ENCODE results near the gene HBG1.

HBG1 gene

GRCh38 chr11:5246772-5247471, 2.7 kb downstream of the HBG1 start:
- DNase-seq (ENCODE audit: low read depth): no peak

- DNase-seq (ENCODE audit: low read depth): no peak
These were observed 4.5 kb downstream of the HBG1 start for GRCh38 chr11:5245155-5245554.

- DNase-seq (ENCODE audit: low read depth): no peak
These were observed 5.9 kb downstream of the HBG1 start for GRCh38 chr11:5243816-5244180.

- no peak for DNase-seq (ENCODE audit: low read depth)
These were observed 6.5 kb downstream of the HBG1 start for GRCh38 chr11:5242933-5243815.

DNA sequence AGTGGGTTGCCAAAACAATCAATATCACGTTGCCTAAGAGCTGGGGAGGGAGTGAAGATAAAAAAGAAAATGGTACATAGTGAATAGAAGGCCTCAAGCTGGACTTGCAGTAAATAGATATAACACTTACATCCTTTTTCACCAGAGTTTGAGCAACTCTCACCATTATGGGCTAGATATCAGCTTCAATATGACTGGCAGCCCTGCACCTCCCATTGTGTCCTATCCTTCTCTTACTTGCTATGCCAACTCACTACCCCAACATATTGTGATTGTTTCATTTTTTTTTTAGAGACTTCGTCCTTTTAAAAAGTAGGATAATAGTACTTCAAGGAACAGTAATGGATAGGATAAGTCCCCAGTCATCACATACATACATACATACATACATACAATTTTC, 7.4 kb downstream of the HBG1 start:
- no peak for DNase-seq (ENCODE audit: low read depth)

DNA sequence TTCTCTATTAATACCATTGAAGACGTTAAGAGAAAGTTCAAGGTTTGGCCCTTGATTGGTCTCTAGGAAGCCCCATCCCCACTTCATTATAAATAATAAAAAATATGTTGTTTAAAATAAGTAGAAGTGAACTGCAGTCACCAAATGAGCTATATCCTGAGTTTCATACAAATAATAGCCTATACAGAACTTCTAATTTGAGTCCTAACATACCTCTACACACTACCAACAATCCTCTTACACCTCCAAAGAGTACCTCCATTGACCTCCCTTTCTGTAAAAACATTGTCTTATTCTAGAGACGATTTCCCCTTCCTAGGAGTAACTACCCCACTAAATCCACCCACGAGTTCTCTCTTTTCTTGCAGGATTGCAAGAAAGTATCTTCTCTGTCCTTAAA, 8.2 kb downstream of the HBG1 start:
- DNase-seq (ENCODE audit: low read depth): no peak

DNA sequence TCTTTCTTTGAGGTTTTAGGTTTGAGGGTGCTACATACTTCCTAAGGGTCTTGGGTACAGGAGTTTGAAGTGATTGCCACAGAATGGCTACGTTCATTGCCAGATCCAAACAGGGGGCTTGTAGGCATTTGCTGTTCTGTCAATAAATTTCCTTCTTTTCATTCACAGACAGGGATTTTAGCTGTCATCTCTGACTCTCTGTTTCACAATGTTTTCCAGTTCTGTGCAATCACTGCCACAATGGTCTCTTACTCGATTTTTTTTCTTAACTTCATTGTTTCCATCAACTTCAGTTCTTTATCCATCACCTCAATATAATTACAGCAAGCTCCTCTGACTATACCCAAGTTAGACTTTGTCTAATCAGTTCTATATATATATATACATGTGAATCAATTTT, 9.2 kb downstream of the HBG1 start:
- DNase-seq (ENCODE audit: low read depth): no peak

DNA sequence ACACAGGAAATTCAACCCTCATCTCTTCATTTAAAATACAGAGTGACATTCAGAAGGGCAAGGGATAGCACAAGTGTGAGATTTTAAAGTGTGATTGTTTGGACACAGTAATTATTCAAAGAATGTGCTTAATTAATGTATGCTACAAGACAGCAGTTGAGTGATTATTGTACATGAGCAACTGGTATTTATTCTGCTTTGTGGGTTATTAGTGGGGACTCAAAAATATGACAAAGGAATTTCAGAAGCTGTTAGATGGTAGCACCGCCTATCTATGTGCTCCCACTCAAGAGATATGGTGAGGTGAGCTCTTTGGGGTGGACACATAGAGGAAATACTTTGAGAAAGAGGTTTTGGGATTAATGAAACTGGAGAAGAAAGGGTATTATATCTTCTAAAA, 9.6 kb downstream of the HBG1 start:
- DNase-seq (ENCODE audit: low read depth): no peak

- DNase-seq (ENCODE audit: low read depth): no peak
These were observed 10.6 kb downstream of the HBG1 start for GRCh38 chr11:5239046-5239445.

DNA sequence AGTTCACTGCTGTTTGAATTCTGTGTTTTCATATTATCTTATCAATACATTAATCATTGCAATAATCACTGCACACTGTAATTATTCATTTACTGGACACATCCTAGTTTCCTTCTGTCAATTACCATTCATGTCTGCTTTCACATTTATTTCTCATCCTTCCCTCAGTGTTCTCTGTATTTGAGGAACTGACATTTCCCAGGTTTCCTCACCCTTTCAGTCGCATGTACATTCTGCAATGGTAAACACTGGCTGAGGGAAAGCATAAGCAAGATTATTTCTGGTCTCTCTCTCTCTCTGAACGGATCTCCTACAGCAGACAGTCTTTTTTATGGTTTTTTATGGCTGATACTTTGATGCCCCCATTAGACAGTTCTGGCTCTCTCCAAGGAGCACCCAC, 11.2 kb downstream of the HBG1 start:
- no peak for DNase-seq (ENCODE audit: low read depth)

DNA sequence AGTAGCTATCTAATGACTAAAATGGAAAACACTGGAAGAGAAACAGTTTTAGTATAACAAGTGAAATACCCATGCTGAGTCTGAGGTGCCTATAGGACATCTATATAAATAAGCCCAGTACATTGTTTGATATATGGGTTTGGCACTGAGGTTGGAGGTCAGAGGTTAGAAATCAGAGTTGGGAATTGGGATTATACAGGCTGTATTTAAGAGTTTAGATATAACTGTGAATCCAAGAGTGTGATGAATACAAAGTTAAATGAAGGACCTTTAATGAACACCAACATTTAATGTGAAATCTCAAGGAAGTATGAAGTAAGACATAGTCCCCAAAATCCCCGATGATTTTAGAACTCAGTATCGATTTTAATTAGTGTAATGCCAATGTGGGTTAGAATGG, 12.2 kb downstream of the HBG1 start:
- no peak for DNase-seq (ENCODE audit: low read depth)

- no peak for DNase-seq (ENCODE audit: low read depth)
These were observed 14.1 kb downstream of the HBG1 start for GRCh38 chr11:5235364-5236095.

DNA sequence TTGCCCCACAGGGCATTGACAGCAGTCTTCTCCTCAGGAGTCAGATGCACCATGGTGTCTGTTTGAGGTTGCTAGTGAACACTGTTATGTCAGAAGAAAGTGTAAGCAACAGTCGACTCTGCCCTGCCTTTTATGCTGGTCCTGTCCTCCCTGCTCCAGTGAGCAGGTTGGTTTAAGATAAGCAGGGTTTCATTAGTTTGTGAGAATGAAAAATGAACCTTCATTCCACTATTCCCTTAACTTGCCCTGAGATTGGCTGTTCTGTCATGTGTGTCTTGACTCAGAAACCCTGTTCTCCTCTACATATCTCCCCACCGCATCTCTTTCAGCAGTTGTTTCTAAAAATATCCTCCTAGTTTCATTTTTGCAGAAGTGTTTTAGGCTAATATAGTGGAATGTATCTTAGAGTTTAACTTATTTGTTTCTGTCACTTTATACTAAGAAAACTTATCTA, 15.2 kb downstream of the HBG1 start, which contains the start of gene HBD:
TSS of gene HBD (minus strand) at position 103 of the 454 bp plus-strand sequence. CDS start at position 53, 50 bp downstream.
- no peak for DNase-seq (ENCODE audit: low read depth)

DNA sequence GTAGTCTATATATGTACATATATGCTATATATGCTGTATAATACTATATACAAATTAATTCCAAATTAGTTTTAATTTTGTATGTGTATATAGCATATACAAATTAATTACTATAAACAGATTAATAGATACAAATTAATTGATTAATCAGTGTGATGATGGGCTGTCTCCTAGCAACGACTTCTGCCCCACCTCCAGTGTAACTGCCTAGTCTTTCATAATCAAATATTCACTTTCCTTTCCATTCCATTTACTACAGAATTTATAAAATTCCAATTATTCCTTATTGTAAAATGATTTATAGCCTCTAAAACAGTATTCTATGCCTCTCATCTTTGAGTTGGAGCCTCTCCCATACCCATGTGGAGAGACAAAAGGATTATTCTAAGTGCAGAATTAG, 16.4 kb downstream of the HBG1 start:
- no peak for DNase-seq (ENCODE audit: low read depth)

GRCh38 chr11:5232821-5233220, 16.8 kb downstream of the HBG1 start:
- DNase-seq (ENCODE audit: low read depth): no peak

GRCh38 chr11:5232176-5232575, 17.5 kb downstream of the HBG1 start:
- DNase-seq (ENCODE audit: low read depth): no peak

DNA sequence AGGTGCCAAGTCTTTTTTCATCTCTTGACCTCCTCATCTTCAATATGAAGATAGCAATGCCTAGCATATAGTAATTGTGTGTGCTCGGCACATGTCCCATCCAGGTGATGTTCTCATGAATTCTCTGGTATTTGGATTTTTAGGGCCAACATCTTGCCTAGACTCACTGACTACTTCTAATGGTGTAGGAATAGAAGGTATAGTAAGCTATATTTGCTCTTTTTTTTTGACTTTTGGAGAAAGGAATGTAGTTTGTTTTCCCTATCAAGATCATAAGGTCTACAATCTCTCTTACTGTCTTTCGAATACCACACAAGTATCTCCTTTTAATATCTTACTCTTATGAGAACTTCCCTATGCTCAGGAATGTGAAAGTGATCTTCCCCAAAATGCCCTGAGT, 18.5 kb downstream of the HBG1 start:
- DNase-seq (ENCODE audit: low read depth): no peak

- no peak for DNase-seq (ENCODE audit: low read depth)
These were observed 19.4 kb downstream of the HBG1 start for GRCh38 chr11:5230266-5230665.

DNA sequence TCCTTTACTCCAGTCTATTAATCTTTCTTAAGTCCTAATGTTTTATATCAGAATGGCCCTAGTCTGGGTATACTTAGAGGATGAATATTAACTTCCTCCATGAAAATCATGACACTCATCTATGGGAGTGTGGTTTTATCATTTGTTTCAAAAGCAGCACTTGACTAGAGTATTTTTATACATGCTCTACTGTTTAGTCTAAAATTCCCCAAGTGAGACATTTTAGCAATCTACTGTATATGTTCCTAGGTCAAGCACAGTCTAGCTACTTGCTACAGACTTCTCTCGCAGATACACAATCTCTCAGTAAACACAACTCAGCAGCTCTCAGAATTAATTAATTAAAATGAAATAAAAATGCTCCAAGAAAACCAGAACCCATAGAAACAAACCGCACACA, 19.9 kb downstream of the HBG1 start:
- DNase-seq (ENCODE audit: low read depth): no peak

- DNase-seq (ENCODE audit: low read depth): no peak
These were observed 20.3 kb downstream of the HBG1 start for GRCh38 chr11:5229356-5229755.

DNA sequence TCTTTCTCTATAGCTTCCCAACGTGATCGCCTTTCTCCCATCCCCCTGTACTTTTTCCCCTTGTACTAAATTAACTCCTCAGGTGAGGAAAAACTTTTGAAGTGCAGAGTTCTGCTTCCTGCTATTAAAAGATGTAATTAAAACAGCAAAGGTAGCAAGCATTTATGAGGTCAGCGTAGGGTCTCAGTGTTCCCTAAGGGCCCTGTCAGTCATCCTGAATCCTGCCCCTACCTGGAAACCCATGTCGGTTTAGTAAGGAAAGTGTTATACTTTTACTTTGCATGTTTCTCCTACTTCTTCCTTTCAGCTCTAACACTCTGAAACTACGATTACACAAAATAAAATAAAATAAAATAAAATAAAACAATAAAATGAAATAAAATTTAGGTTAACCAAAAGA, 21.5 kb downstream of the HBG1 start:
- DNase-seq (ENCODE audit: low read depth): no peak

DNA sequence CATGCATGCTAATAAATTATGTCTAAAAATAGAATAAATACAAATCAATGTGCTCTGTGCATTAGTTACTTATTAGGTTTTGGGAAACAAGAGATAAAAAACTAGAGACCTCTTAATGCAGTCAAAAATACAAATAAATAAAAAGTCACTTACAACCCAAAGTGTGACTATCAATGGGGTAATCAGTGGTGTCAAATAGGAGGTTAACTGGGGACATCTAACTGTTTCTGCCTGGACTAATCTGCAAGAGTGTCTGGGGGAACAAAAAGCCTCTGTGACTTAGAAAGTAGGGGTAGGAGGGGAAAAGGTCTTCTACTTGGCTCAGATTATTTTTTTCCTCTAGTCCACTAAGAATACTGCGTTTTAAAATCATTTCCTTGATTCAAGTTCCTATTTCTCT, 22.0 kb downstream of the HBG1 start:
- no peak for DNase-seq (ENCODE audit: low read depth)

All from activated T-cell treated with anti-CD3 and anti-CD28 coated beads for 48 hours (primary cell).